Inflammatory macrophage treated with lipopolysaccharide for 4 hours (primary cell): ENCODE data around the gene OR6N2.

ENCODE experiments used
- DNase-seq: peaks from one replicate; pipeline ENCODE4 v3.0.0-alpha.2; 2020

The OR6N2 gene

GRCh38 chr1:158752155-158752712, 28.8 kb downstream of the OR6N2 start:
- no peak for DNase-seq

GRCh38 chr1:158735848-158736247, 45.2 kb downstream of the OR6N2 start:
- no peak for DNase-seq

- DNase-seq, result no peak
Observed at GRCh38 chr1:158732524-158732923, 48.5 kb downstream of the OR6N2 start.

- no peak for DNase-seq
Observed at GRCh38 chr1:158731707-158732106, 49.3 kb downstream of the OR6N2 start.

- DNase-seq, result no peak
Observed at GRCh38 chr1:158730453-158730852, 50.6 kb downstream of the OR6N2 start.

GRCh38 chr1:158728510-158729225, 52.3 kb downstream of the OR6N2 start:
- DNase-seq, result no peak

- DNase-seq, result no peak
Observed at GRCh38 chr1:158724442-158724841, 56.6 kb downstream of the OR6N2 start.
